ENCODE measurements around the gene UNC13B. TPM values are rescaled to one million over a fixed set of nuclear protein-coding genes. Genes with fewer than 3 reads are reported as not detected.

UNC13B gene
- total RNA-seq, 1 experiment from 2014 or later: 49.3 TPM

DNA sequence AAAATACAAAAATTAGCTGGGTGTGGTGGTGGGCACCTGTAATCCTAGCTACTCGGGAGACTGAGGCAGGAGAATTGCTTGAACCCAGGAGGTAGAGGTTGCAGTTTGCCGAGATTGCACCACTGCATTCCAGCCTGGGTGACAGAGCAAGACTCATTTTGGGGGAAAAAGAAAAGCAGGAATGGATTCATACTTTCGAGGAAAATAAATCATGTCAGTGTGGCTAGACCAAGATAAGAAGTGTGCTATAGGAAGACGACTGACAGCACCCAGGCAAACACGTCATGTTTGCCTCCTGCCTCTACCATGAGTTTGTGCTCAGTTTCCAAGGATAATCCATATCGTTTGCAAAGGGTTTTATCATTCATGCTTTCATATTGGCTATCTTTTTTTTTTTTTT lies 26.9 kb upstream of the UNC13B start:
- Mint-ChIP-seq H3K36me3 (peaks cover 24% of the 10 kb centered on the region), H3K4me3 (no peak overlapping the region), H3K27ac (no peak overlapping the region), H3K27me3 (ENCODE audit: low read depth) (peaks cover 3% of the 10 kb centered on the region; the same call in 1 of the 2 replicates), H3K9me3 (peaks cover 45% of the 10 kb centered on the region), H3K4me1 (no peaks in the 10 kb centered on the region)
- ATAC-seq: no peak
- ChIA-PET CTCF (interaction anchor here (2.0 kb wide), 1 partner anchor 19 kb away, joined by 6 read pairs; the partner anchor contains the start of gene ATOSB), POLR2A (no interaction called here)
- DNase-seq (ENCODE audit: low spot score): no peak
- TF ChIP-seq SMAD4 (CRISPR knock-in tag; IDR thresholded peaks at IDR 0.05) (no peak), NR1H2 (CRISPR knock-in tag; IDR thresholded peaks at IDR 0.05) (no peak), CDX4 (CRISPR knock-in tag; IDR thresholded peaks at IDR 0.05; ENCODE audit: borderline replicate concordance) (no peak), ZNF423 (CRISPR knock-in tag; IDR thresholded peaks at IDR 0.05) (no peak), AFF4 (CRISPR knock-in tag; IDR thresholded peaks at IDR 0.05; ENCODE audit: borderline replicate concordance) (no peak)

- Mint-ChIP-seq H3K36me3 (peaks cover 27% of the 10 kb centered on the region), H3K9me3 (peaks cover 50% of the 10 kb centered on the region), H3K27ac (no peak overlapping the region), H3K4me1 (no peaks in the 10 kb centered on the region), H3K27me3 (ENCODE audit: low read depth) (peaks cover 5% of the 10 kb centered on the region), H3K4me3 (no peak overlapping the region)
- ChIA-PET CTCF (interaction anchor here (0.5 to 2.0 kb wide), 3 partner anchors 11 to 20 kb away, joined by 3 to 6 read pairs (median 4); partner anchors contain the start of gene ATOSB), POLR2A (no interaction called here)
- ATAC-seq (no peak), DNase-seq (ENCODE audit: low spot score) (no peak)
- TF ChIP-seq E2F5 (CRISPR knock-in tag; IDR thresholded peaks at IDR 0.05) (no peak), PRRX2 (CRISPR knock-in tag; IDR thresholded peaks at IDR 0.05) (no peak), HMGA2 (CRISPR knock-in tag; IDR thresholded peaks at IDR 0.05) (no peak), GRHL2 (CRISPR knock-in tag; IDR thresholded peaks at IDR 0.05; ENCODE audit: insufficient replicate concordance, severe bottlenecking) (no peak), TCF7 (CRISPR knock-in tag; IDR thresholded peaks at IDR 0.05; ENCODE audit: low read depth) (no peak), RORB (CRISPR knock-in tag; IDR thresholded peaks at IDR 0.05) (no peak)
- TF ChIP-seq, protein P1, sequence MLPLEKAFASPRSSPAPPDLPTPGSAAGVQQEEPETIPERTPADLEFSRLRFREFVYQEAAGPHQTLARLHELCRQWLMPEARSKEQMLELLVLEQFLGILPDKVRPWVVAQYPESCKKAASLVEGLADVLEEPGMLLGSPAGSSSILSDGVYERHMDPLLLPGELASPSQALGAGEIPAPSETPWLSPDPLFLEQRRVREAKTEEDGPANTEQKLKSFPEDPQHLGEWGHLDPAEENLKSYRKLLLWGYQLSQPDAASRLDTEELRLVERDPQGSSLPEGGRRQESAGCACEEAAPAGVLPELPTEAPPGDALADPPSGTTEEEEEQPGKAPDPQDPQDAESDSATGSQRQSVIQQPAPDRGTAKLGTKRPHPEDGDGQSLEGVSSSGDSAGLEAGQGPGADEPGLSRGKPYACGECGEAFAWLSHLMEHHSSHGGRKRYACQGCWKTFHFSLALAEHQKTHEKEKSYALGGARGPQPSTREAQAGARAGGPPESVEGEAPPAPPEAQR (CRISPR knock-in tag; IDR thresholded peaks at IDR 0.05): no peak
Observed at GRCh38 chr9:35135988-35136387, 25.8 kb upstream of the UNC13B start.

DNA sequence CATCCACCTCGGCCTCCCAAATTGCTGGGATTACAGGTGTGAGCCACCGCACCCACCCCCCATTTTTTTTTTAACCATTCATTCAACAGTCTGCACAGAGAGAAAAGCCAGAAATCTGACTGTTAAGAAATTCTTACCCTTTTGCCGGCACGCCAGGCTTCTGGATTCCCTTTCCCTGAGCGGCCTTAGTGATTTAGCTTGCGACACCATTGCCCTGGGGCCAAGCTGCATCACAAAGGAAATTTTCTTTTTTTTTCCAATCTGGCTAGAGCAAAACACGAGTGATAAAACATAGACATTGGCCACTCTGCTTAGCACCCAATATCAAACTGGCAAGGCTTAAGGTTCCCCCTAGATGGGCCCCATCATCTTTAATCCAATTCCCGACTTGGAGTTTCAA lies 24.9 kb upstream of the UNC13B start:
- CTCF ChIA-PET: no interaction called here
- ATAC-seq (no peak), DNase-seq (ENCODE audit: low spot score) (no peak)
- no peaks in the 10 kb centered on the region for H3K4me1 Mint-ChIP-seq
- POLR2A ChIA-PET: interaction anchor here (0.7 kb wide), 1 partner anchor 458 kb away, joined by 4 read pairs; no protein-coding TSS in a partner anchor
- TF ChIP-seq SP1 (CRISPR knock-in tag; conservative IDR thresholded peaks at IDR 0.05) (no peak), NR3C1 (CRISPR knock-in tag; conservative IDR thresholded peaks at IDR 0.05; ENCODE audit: low read depth) (no peak), PREB (CRISPR knock-in tag; IDR thresholded peaks at IDR 0.05; ENCODE audit: borderline replicate concordance) (no peak)
- TF ChIP-seq, protein P2, sequence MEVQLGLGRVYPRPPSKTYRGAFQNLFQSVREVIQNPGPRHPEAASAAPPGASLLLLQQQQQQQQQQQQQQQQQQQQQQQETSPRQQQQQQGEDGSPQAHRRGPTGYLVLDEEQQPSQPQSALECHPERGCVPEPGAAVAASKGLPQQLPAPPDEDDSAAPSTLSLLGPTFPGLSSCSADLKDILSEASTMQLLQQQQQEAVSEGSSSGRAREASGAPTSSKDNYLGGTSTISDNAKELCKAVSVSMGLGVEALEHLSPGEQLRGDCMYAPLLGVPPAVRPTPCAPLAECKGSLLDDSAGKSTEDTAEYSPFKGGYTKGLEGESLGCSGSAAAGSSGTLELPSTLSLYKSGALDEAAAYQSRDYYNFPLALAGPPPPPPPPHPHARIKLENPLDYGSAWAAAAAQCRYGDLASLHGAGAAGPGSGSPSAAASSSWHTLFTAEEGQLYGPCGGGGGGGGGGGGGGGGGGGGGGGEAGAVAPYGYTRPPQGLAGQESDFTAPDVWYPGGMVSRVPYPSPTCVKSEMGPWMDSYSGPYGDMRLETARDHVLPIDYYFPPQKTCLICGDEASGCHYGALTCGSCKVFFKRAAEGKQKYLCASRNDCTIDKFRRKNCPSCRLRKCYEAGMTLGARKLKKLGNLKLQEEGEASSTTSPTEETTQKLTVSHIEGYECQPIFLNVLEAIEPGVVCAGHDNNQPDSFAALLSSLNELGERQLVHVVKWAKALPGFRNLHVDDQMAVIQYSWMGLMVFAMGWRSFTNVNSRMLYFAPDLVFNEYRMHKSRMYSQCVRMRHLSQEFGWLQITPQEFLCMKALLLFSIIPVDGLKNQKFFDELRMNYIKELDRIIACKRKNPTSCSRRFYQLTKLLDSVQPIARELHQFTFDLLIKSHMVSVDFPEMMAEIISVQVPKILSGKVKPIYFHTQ (CRISPR knock-in tag; IDR thresholded peaks at IDR 0.05): no peak
- no peak overlapping the region for H3K27ac Mint-ChIP-seq
- peaks cover 52% of the 10 kb centered on the region for H3K9me3 Mint-ChIP-seq
- peaks cover 5% of the 10 kb centered on the region for H3K27me3 Mint-ChIP-seq (ENCODE audit: low read depth)
- no peak overlapping the region for H3K4me3 Mint-ChIP-seq
- H3K36me3 Mint-ChIP-seq: peaks cover 30% of the 10 kb centered on the region
